ENCODE measurements around the gene LINC01488.

LINC01488 gene

DNA sequence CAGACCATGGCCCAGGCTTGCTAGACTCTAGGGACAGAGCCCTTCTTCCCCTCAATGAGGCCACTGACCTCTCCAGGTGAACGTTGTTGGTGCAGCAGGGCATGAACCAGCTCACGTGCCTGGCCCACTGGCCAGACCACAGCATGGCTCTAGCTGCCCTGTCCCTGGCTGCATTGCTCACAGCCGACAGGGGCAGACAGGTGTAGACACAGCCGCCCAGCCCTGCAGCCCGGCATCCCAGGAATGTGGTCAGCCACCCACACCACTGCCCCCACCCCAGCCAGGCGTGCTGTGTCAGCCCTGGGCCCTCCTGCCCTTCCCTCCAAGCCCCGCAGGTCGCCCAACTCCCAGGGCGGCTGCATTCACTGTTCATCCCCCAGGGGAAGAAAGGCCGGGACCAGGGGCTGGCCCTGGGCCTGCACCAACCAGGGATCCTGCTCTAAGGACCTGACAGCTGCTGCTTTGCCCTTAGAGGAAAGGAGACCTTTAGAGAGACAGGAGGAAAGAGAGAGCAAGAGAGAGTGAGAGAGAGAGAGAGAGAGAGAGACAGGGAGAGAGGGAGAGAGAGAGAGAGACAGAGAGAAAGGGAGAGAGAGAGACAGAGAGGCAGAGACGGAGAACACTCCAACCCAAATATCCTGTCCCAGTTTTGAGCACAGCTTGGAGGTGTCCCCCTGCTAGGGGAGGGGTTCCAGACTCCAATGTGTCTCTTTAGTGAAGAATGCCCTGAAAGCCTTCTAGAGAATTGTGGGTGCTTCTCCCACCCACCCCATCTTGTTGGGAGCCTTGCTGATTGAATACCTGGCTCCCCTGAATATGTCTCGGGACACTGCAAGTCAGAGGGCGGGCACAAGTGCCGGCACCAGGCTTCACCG, 44.2 kb upstream of the LINC01488 start:
- Histone ChIP-seq H3K27me3 (ENCODE audit: insufficient read depth, insufficient read length) (no peaks in the 10 kb centered on the region), H3K9ac (ENCODE audit: insufficient read length, low read depth) (peak overlapping the region; percentile 56), H3K4me1 (ENCODE audit: insufficient read depth, insufficient read length) (peaks cover 32% of the 10 kb centered on the region), H3K36me3 (ENCODE audit: insufficient read depth, insufficient read length, low read length) (no peaks in the 10 kb centered on the region), H3K9me3 (ENCODE audit: insufficient read depth, low read length) (no peaks in the 10 kb centered on the region), H3K4me3 (ENCODE audit: insufficient read length, low read depth) (no peak overlapping the region)
- TF ChIP-seq ZNF274 (IDR thresholded peaks at IDR 0.05; ENCODE audit: low read depth, low read length) (no peak), YY1 (IDR thresholded peaks at IDR 0.05; ENCODE audit: insufficient read depth, insufficient read length) (no peak), SUZ12 (IDR thresholded peaks at IDR 0.05; ENCODE audit: extremely low read depth, insufficient read depth, insufficient read length) (no peak)
- DNase-seq (ENCODE audit: low read depth, low spot score): no peak

DNA sequence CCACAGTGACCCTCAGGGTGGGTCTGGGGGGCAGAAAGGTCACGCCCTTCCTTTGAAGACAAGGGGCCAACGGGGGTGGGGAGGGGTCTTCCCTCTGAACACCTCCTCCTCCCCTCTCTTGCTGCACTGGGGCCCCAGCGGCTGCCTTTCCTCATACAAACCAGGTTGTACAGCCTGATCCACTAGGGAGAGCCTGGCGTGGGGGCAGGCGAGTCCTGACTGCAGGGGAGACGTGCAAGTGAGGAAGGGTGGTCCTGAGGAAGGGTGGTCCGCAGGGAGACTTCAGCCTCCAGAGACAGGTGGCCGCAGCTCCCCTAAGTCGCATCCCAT, 43.6 kb upstream of the LINC01488 start:
- Histone ChIP-seq H3K4me1 (ENCODE audit: insufficient read depth, insufficient read length) (peaks cover 30% of the 10 kb centered on the region), H3K9me3 (ENCODE audit: insufficient read depth, low read length) (no peaks in the 10 kb centered on the region), H3K27me3 (ENCODE audit: insufficient read depth, insufficient read length) (no peaks in the 10 kb centered on the region), H3K9ac (ENCODE audit: insufficient read length, low read depth) (peak overlapping the region; percentile 56), H3K4me3 (ENCODE audit: insufficient read length, low read depth) (no peak overlapping the region), H3K36me3 (ENCODE audit: insufficient read depth, insufficient read length, low read length) (no peaks in the 10 kb centered on the region)
- DNase-seq (ENCODE audit: low read depth, low spot score): no peak
- TF ChIP-seq ZNF274 (IDR thresholded peaks at IDR 0.05; ENCODE audit: low read depth, low read length): no peak
- TF ChIP-seq YY1 (IDR thresholded peaks at IDR 0.05; ENCODE audit: insufficient read depth, insufficient read length): no peak
- no peak for TF ChIP-seq SUZ12 (IDR thresholded peaks at IDR 0.05; ENCODE audit: extremely low read depth, insufficient read depth, insufficient read length)

DNA sequence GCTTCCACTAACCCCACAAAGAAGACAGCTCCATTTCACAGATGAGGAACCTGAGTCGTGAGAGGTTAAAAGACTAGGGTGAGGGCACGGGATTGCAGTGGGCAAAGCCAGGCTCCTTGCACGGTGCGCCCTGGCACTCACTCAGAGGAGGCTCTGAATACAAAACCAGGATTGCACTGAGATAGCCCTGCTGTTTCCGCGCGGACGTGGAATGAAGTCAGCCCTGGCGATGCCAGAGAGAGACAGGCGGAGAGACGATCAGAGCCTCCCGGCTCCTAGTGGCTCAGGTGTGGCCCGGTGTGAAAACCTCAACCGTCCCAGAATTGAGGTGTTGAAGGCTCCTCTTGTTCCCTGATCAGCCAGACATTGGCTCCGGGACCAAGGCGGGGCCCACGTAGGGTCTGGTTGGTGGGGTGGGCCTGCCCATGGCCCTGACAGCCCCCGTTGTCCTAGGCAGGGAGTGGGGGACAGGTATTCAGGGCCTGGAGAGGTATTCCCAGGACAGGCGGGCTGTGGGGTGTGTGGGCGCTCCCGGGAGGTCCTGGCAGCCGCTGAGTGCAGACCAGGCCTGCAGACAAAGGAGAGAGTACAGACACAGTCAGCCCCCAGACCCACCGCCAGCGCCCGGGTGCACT, 43.1 kb upstream of the LINC01488 start:
- DNase-seq (ENCODE audit: low read depth, low spot score): no peak
- no peak for TF ChIP-seq YY1 (IDR thresholded peaks at IDR 0.05; ENCODE audit: insufficient read depth, insufficient read length)
- TF ChIP-seq ZNF274 (IDR thresholded peaks at IDR 0.05; ENCODE audit: low read depth, low read length): no peak
- no peak for TF ChIP-seq SUZ12 (IDR thresholded peaks at IDR 0.05; ENCODE audit: extremely low read depth, insufficient read depth, insufficient read length)
- Histone ChIP-seq H3K9ac (ENCODE audit: insufficient read length, low read depth) (peak overlapping the region; percentile 56), H3K9me3 (ENCODE audit: insufficient read depth, low read length) (no peaks in the 10 kb centered on the region), H3K4me1 (ENCODE audit: insufficient read depth, insufficient read length) (peaks cover 30% of the 10 kb centered on the region), H3K4me3 (ENCODE audit: insufficient read length, low read depth) (no peak overlapping the region), H3K36me3 (ENCODE audit: insufficient read depth, insufficient read length, low read length) (no peaks in the 10 kb centered on the region), H3K27me3 (ENCODE audit: insufficient read depth, insufficient read length) (no peaks in the 10 kb centered on the region)

DNA sequence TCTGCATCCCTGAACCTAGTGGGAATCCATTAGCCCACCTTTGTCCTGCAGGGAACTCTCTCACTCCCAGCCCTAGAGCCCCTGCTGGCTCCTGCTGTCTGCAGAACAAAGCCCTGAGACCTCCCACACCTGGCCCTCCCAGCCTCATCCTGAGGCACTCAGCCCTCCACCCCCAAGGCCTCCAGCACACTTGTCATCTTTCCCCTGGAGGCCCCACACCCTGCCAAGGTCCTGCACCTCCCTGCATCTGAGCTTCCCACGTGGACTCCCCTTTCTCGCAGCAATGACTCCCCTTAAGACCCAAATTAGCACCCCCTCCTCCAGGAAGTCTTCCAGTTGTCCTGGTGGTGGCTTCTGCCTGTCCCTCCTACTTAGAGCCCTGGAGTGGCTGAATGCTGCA, 42.3 kb upstream of the LINC01488 start:
- Histone ChIP-seq H3K9ac (ENCODE audit: insufficient read length, low read depth) (peak overlapping the region; percentile 56), H3K4me1 (ENCODE audit: insufficient read depth, insufficient read length) (peaks cover 35% of the 10 kb centered on the region), H3K27me3 (ENCODE audit: insufficient read depth, insufficient read length) (no peaks in the 10 kb centered on the region), H3K36me3 (ENCODE audit: insufficient read depth, insufficient read length, low read length) (no peaks in the 10 kb centered on the region), H3K9me3 (ENCODE audit: insufficient read depth, low read length) (no peaks in the 10 kb centered on the region), H3K4me3 (ENCODE audit: insufficient read length, low read depth) (no peak overlapping the region)
- TF ChIP-seq YY1 (IDR thresholded peaks at IDR 0.05; ENCODE audit: insufficient read depth, insufficient read length): no peak
- no peak for TF ChIP-seq SUZ12 (IDR thresholded peaks at IDR 0.05; ENCODE audit: extremely low read depth, insufficient read depth, insufficient read length)
- no peak for TF ChIP-seq ZNF274 (IDR thresholded peaks at IDR 0.05; ENCODE audit: low read depth, low read length)
- DNase-seq (ENCODE audit: low read depth, low spot score): no peak

DNA sequence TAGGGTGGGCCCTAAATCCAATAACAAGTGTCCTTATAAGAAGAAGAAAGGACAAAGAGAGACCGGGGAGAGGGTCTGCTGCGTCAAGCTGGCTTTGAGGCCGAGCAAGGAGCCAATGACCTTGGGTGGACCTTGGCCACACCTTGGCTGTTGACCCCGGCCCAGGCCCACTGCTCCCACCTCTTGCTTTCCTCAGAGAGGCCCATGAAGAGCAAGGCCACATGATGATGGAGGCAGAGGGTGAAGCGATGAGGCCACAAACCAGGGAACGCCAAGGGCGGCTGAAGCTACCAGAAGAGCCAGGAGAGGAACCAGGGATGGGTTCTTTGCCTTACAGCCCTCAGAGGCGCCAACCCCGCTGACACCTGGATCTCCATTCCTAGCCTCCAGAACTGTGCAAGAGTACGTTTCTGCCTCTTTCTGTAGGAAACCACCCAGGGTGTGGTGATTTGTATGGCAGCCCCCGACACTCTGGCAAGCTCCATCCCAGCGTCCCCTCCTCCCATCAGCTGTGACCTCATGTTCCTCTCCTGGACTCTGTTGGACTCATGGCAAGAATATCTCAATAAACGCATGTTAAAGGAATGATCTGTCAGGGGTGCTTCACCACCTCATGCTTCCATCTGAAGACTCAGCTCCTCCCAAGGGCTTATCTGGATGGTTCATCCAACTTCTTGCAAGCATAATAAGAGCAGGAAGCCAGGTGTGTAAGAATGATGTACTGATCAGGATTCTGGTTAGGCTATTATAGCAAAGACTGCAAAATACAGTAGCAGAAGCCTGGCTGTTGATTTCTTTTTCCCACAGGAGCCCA, 41.6 kb upstream of the LINC01488 start:
- H3K4me1 ChIP-seq (ENCODE audit: insufficient read depth, insufficient read length): peaks cover 39% of the 10 kb centered on the region
- TF ChIP-seq SUZ12 (IDR thresholded peaks at IDR 0.05; ENCODE audit: extremely low read depth, insufficient read depth, insufficient read length) (no peak), YY1 (IDR thresholded peaks at IDR 0.05; ENCODE audit: insufficient read depth, insufficient read length) (no peak), ZNF274 (IDR thresholded peaks at IDR 0.05; ENCODE audit: low read depth, low read length) (no peak)
- no peak for DNase-seq (ENCODE audit: low read depth, low spot score)
- H3K9ac ChIP-seq (ENCODE audit: insufficient read length, low read depth): peak overlapping the region; percentile 4
- H3K4me3 ChIP-seq (ENCODE audit: insufficient read length, low read depth): no peak overlapping the region
- no peaks in the 10 kb centered on the region for H3K27me3 ChIP-seq (ENCODE audit: insufficient read depth, insufficient read length)
- H3K9me3 ChIP-seq (ENCODE audit: insufficient read depth, low read length): no peaks in the 10 kb centered on the region
- no peaks in the 10 kb centered on the region for H3K36me3 ChIP-seq (ENCODE audit: insufficient read depth, insufficient read length, low read length)

DNA sequence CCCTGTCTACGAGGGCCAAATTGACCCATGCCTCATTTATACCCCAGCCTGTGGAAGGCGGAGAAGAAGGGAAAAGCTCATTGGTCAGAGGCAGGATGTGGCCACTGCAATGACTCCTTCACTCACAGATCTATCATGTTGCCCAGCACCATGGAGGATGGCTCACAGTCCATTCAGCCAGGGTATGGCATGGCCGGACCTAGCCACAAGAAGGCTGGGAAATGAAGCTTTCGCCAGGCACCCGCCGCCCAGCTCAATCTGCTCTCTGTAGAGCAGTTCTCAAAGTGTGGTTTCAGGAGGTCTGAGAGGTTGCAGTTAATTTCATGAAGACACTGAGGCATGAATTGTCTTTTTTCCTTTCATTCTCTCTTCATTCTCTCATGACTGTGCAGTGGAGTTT, 40.6 kb upstream of the LINC01488 start:
- TF ChIP-seq YY1 (IDR thresholded peaks at IDR 0.05; ENCODE audit: insufficient read depth, insufficient read length): no peak
- TF ChIP-seq ZNF274 (IDR thresholded peaks at IDR 0.05; ENCODE audit: low read depth, low read length): no peak
- Histone ChIP-seq H3K27me3 (ENCODE audit: insufficient read depth, insufficient read length) (no peaks in the 10 kb centered on the region), H3K9me3 (ENCODE audit: insufficient read depth, low read length) (no peaks in the 10 kb centered on the region), H3K36me3 (ENCODE audit: insufficient read depth, insufficient read length, low read length) (no peaks in the 10 kb centered on the region), H3K9ac (ENCODE audit: insufficient read length, low read depth) (no peak overlapping the region), H3K4me3 (ENCODE audit: insufficient read length, low read depth) (no peak overlapping the region), H3K4me1 (ENCODE audit: insufficient read depth, insufficient read length) (peaks cover 40% of the 10 kb centered on the region)
- no peak for DNase-seq (ENCODE audit: low read depth, low spot score)
